Mesendoderm (in vitro differentiated cells): ENCODE measurements around the gene POMT1.

ENCODE experiments used
- DNase-seq: peaks from one replicate; pipeline ENCODE4 v3.0.0; 2013
- H2AK5ac ChIP-seq: 2 replicates; pipeline ENCODE4 v1.6.1; 2013; ENCODE audit warnings: low read length, inconsistent platforms
- H2BK120ac ChIP-seq: 2 replicates; pipeline ENCODE4 v1.6.1; 2013; ENCODE audit warnings: low read depth, mild to moderate bottlenecking, low read length, moderate library complexity, mixed read lengths
- H2BK15ac ChIP-seq: replicated peaks from 2 replicates; pipeline ENCODE4 v1.6.1; 2013; ENCODE audit warnings: low read depth, mild to moderate bottlenecking, moderate library complexity
- H2BK5ac ChIP-seq: 2 replicates; pipeline ENCODE4 v1.6.1; 2013; ENCODE audit warnings: low read length, inconsistent platforms
- H3K18ac ChIP-seq: 2 replicates; pipeline ENCODE4 v1.6.1; 2013; ENCODE audit warnings: mild to moderate bottlenecking, low read length, mixed read lengths
- H3K23ac ChIP-seq: one replicate; pipeline ENCODE4 v1.6.1; 2013; ENCODE audit warnings: low read length
- H3K27ac ChIP-seq: 2 replicates; pipeline ENCODE4 v1.5.1; 2013; ENCODE audit warnings: low read depth, mild to moderate bottlenecking, inconsistent platforms, low read length, moderate library complexity
- H3K27me3 ChIP-seq: 2 replicates; pipeline ENCODE4 v1.6.1; 2013; ENCODE audit warnings: low read length, control low read depth, mild to moderate bottlenecking, inconsistent platforms; ENCODE audit not compliant: insufficient read depth, poor library complexity
- H3K36me3 ChIP-seq: 2 replicates; pipeline ENCODE4 v1.6.1; 2013; ENCODE audit warnings: low read length, inconsistent platforms; ENCODE audit not compliant: control insufficient read depth, insufficient read depth
- H3K4ac ChIP-seq: one replicate; pipeline ENCODE4 v1.6.1; 2013; ENCODE audit warnings: low read depth, mild to moderate bottlenecking, low read length, moderate library complexity
- H3K4me1 ChIP-seq: 2 replicates; pipeline ENCODE4 v1.6.1; 2013; ENCODE audit warnings: low read depth, low read length, inconsistent platforms; ENCODE audit not compliant: control insufficient read depth
- H3K4me2 ChIP-seq: 2 replicates; pipeline ENCODE4 v1.6.1; 2013; ENCODE audit warnings: low read length
- H3K4me3 ChIP-seq: 2 replicates; pipeline ENCODE4 v1.5.1; 2013; ENCODE audit warnings: mild to moderate bottlenecking, low read length
- H3K56ac ChIP-seq: one replicate; pipeline ENCODE4 v1.6.1; 2013; ENCODE audit warnings: low read length
- H3K79me1 ChIP-seq: 2 replicates; pipeline ENCODE4 v1.6.1; 2013; ENCODE audit warnings: low read length, inconsistent platforms
- H3K79me2 ChIP-seq: 2 replicates; pipeline ENCODE4 v1.6.1; 2013; ENCODE audit warnings: mild to moderate bottlenecking, low read length; ENCODE audit not compliant: control insufficient read depth, insufficient read depth
- H3K9ac ChIP-seq: 2 replicates; pipeline ENCODE4 v1.6.1; 2013; ENCODE audit warnings: low read length, inconsistent platforms
- H4K5ac ChIP-seq: one replicate; pipeline ENCODE4 v1.6.1; 2013; ENCODE audit warnings: low read length
- H4K8ac ChIP-seq: one replicate; pipeline ENCODE4 v1.6.1; 2013; ENCODE audit warnings: low read depth, mild to moderate bottlenecking, control low read depth, low read length, moderate library complexity
- WGBS: extraction: QIAGEN DNeasy Blood & Tissue Kit; methylation state at CpG from one replicate; pipeline ENCODE4 v1.1.7; 2013; ENCODE audit warnings: low lambda C conversion rate, missing lambda C conversion rate; ENCODE audit not compliant: insufficient coverage; ENCODE audit errors: extremely low coverage; 5-methylcytosine and 5-hydroxymethylcytosine counted together

The POMT1 gene

GRCh38 chr9:131539223-131539923 lies 36.7 kb downstream of the POMT1 start:
- no peak for DNase-seq
- Histone ChIP-seq H3K79me1 (no peaks in the 10 kb centered on the region), H2AK5ac (no peak overlapping the region), H3K79me2 (no peaks in the 10 kb centered on the region), H4K8ac (no peak overlapping the region), H3K23ac (no peak overlapping the region), H3K4ac (no peak overlapping the region), H3K27ac (no peak overlapping the region), H2BK15ac (no peak overlapping the region), H2BK120ac (no peak overlapping the region), H4K5ac (no peak overlapping the region), H2BK5ac (no peak overlapping the region), H3K4me2 (no peak overlapping the region), H3K36me3 (no peaks in the 10 kb centered on the region), H3K9ac (no peak overlapping the region), H3K4me3 (no peak overlapping the region), H3K18ac (no peak overlapping the region), H3K56ac (no peak overlapping the region), H3K4me1 (no peaks in the 10 kb centered on the region), H3K27me3 (peaks cover 2% of the 10 kb centered on the region)
- whole genome bisulfite sequencing = no CpG with 5 or more reads among the region's 7 CpGs

- WGBS = no CpG with 5 or more reads among the region's 6 CpGs
- no peak overlapping the region for H3K18ac ChIP-seq
- H3K4me1 ChIP-seq = no peaks in the 10 kb centered on the region
- no peak overlapping the region for H3K27ac ChIP-seq
- no peak overlapping the region for H2BK120ac ChIP-seq
- H3K4ac ChIP-seq = no peak overlapping the region
- DNase-seq = peak; percentile 57
- no peak overlapping the region for H3K4me3 ChIP-seq
- no peaks in the 10 kb centered on the region for H3K79me1 ChIP-seq
- H3K56ac ChIP-seq = no peak overlapping the region
- H2AK5ac ChIP-seq = no peak overlapping the region
- no peak overlapping the region for H4K5ac ChIP-seq
- H4K8ac ChIP-seq = no peak overlapping the region
- no peak overlapping the region for H2BK5ac ChIP-seq
- H2BK15ac ChIP-seq = no peak overlapping the region
- H3K79me2 ChIP-seq = no peaks in the 10 kb centered on the region
- no peak overlapping the region for H3K4me2 ChIP-seq
- H3K27me3 ChIP-seq = peaks cover 2% of the 10 kb centered on the region
- no peak overlapping the region for H3K23ac ChIP-seq
- H3K9ac ChIP-seq = no peak overlapping the region
- H3K36me3 ChIP-seq = no peaks in the 10 kb centered on the region
Measured at GRCh38 chr9:131543141-131543540, 40.4 kb downstream of the POMT1 start.

GRCh38 chr9:131545003-131545785 lies 42.5 kb downstream of the POMT1 start, which contains the start of gene PRRT1B:
Gene PRRT1B (plus strand): TSS chr9:131545523. CDS start chr9:131545616, 93 bp downstream.
- Histone ChIP-seq H3K79me1 (no peaks in the 10 kb centered on the region), H2BK120ac (peak within 1 kb of the TSS; percentile 33), H3K18ac (peak within 1 kb of the TSS; percentile 24), H3K9ac (peak within 1 kb of the TSS; percentile 60), H2BK5ac (peak within 1 kb of the TSS; percentile 41), H3K4me1 (no peaks in the 10 kb centered on the region), H4K5ac (no peak within 1 kb of the TSS), H3K4me3 (peak within 1 kb of the TSS; percentile 22), H2BK15ac (no peak within 1 kb of the TSS), H3K27me3 (peaks cover 2% of the 10 kb centered on the region), H3K23ac (no peak within 1 kb of the TSS), H3K27ac (peak within 1 kb of the TSS; percentile 88), H3K56ac (peak within 1 kb of the TSS; percentile 78), H4K8ac (no peak within 1 kb of the TSS), H3K79me2 (no peaks in the 10 kb centered on the region), H3K36me3 (no peaks in the 10 kb centered on the region), H3K4me2 (peak within 1 kb of the TSS; percentile 29), H2AK5ac (no peak within 1 kb of the TSS), H3K4ac (peak within 1 kb of the TSS; percentile 65)
- peak; percentile 52 for DNase-seq
- no CpG with 5 or more reads among the region's 50 CpGs for WGBS

GRCh38 chr9:131545786-131546335 lies 43.1 kb downstream of the POMT1 start:
- Histone ChIP-seq H3K27me3 (peaks cover 2% of the 10 kb centered on the region), H4K5ac (no peak overlapping the region), H3K9ac (peak overlapping the region; percentile 60), H3K56ac (peak overlapping the region; percentile 78), H3K79me1 (no peaks in the 10 kb centered on the region), H3K79me2 (no peaks in the 10 kb centered on the region), H3K18ac (peak overlapping the region; percentile 24), H3K36me3 (no peaks in the 10 kb centered on the region), H3K4me1 (no peaks in the 10 kb centered on the region), H2BK120ac (peak overlapping the region; percentile 33), H3K23ac (no peak overlapping the region), H2BK5ac (no peak overlapping the region), H2AK5ac (no peak overlapping the region), H3K27ac (peak overlapping the region; percentile 88), H3K4ac (peak overlapping the region; percentile 65), H3K4me3 (no peak overlapping the region), H4K8ac (no peak overlapping the region), H3K4me2 (peak overlapping the region; percentile 29), H2BK15ac (no peak overlapping the region)
- no CpG with 5 or more reads among the region's 30 CpGs for WGBS
- peak; percentile 35 for DNase-seq

GRCh38 chr9:131546336-131547084 lies 43.8 kb downstream of the POMT1 start:
- H3K23ac ChIP-seq = no peak overlapping the region
- H3K9ac ChIP-seq = peak overlapping the region; percentile 60
- H3K18ac ChIP-seq = peak overlapping the region; percentile 24
- peaks cover 2% of the 10 kb centered on the region for H3K27me3 ChIP-seq
- peak overlapping the region; percentile 29 for H3K4me2 ChIP-seq
- H2BK15ac ChIP-seq = no peak overlapping the region
- no peak overlapping the region for H2BK5ac ChIP-seq
- H3K27ac ChIP-seq = peak overlapping the region; percentile 88
- peak overlapping the region; percentile 65 for H3K4ac ChIP-seq
- H3K56ac ChIP-seq = peak overlapping the region; percentile 78
- WGBS = no CpG with 5 or more reads among the region's 49 CpGs
- H4K5ac ChIP-seq = no peak overlapping the region
- H4K8ac ChIP-seq = no peak overlapping the region
- no peaks in the 10 kb centered on the region for H3K36me3 ChIP-seq
- no peaks in the 10 kb centered on the region for H3K4me1 ChIP-seq
- H2AK5ac ChIP-seq = no peak overlapping the region
- peak; percentile 89 for DNase-seq
- H3K79me2 ChIP-seq = no peaks in the 10 kb centered on the region
- H2BK120ac ChIP-seq = peak overlapping the region; percentile 33
- H3K4me3 ChIP-seq = no peak overlapping the region
- no peaks in the 10 kb centered on the region for H3K79me1 ChIP-seq
